T-helper 1 cell treated with Interleukin-12 subunit alpha and Interleukin-12 subunit beta and Interleukin-4 antibody, amounts not matched to agents 30 ng/mL and 1 ng/mL, for 36 hours (primary cell): Measurements from ENCODE around the gene TBX21. TPM values are rescaled to one million over a fixed set of nuclear protein-coding genes. Genes with fewer than 3 reads are reported as not detected.

Experiments
- intact Hi-C: fragments of 100-400 bp; cut with micrococcal nuclease; formaldehyde crosslinking; loops from one replicate; pipeline ENCODE4 v1.15.1; 2024
- total RNA-seq: library from RNA; stranded (reverse); gene quantifications from 2 replicates; pipeline ENCODE4 v1.2.3, GENCODE V29; 2022

Gene TBX21, protein sequence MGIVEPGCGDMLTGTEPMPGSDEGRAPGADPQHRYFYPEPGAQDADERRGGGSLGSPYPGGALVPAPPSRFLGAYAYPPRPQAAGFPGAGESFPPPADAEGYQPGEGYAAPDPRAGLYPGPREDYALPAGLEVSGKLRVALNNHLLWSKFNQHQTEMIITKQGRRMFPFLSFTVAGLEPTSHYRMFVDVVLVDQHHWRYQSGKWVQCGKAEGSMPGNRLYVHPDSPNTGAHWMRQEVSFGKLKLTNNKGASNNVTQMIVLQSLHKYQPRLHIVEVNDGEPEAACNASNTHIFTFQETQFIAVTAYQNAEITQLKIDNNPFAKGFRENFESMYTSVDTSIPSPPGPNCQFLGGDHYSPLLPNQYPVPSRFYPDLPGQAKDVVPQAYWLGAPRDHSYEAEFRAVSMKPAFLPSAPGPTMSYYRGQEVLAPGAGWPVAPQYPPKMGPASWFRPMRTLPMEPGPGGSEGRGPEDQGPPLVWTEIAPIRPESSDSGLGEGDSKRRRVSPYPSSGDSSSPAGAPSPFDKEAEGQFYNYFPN
- 49.2 and 51.3 TPM in 2 replicates for total RNA-seq

- intact Hi-C loops: loop anchor here (1.0 to 2.0 kb wide), 6 partner anchors 12 to 84 kb away; partner anchors contain the start of gene KPNB1
These were observed at the start of gene TBX21 for GRCh38 chr17:47733047-47733673. TSS of gene TBX21 (plus strand) at chr17:47733236. CDS start at chr17:47733455, 219 bp downstream.

DNA sequence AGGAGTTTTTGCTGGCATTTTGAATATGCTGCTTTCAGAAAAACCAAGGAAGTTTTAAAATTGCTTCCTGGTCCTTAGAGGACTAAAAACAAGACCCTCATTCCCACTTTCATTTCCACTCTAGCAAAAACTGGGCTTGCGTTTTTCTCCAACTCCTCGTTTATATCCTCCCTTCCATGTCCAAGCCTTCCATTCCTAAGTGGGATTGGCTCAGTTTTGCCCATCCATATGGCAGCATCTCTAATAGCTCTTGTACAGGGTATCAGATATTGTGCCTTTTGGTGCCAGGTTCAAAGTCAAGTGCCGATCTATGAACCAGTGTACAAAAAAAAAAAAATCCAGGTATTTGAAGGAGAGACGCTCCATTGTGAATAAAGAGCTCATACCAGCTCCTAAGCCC lies 49.0 kb upstream of the TBX21 start:
- intact Hi-C loops: no loop called here

GRCh38 chr17:47684535-47685193 lies 48.4 kb upstream of the TBX21 start:
- intact Hi-C loops: no loop called here

GRCh38 chr17:47685556-47686275 lies 47.3 kb upstream of the TBX21 start:
- intact Hi-C loops: no loop called here

DNA sequence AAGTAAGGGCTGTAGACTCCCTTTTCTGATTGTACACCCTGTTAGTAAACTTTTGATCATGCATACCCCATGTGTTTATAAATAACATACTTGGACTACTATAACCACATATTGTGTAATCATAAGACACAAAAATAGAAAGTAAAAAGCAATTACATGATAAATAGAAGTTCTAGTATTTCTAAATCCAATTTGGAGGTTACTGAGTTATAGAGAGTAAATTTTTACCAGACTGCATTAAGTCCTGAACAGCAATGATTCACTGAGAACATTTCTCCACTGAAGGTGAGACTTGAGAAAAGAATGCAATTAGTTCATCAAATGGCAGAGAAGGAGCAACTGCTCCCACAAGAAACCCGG lies 46.8 kb upstream of the TBX21 start:
- intact Hi-C loops: no loop called here

DNA sequence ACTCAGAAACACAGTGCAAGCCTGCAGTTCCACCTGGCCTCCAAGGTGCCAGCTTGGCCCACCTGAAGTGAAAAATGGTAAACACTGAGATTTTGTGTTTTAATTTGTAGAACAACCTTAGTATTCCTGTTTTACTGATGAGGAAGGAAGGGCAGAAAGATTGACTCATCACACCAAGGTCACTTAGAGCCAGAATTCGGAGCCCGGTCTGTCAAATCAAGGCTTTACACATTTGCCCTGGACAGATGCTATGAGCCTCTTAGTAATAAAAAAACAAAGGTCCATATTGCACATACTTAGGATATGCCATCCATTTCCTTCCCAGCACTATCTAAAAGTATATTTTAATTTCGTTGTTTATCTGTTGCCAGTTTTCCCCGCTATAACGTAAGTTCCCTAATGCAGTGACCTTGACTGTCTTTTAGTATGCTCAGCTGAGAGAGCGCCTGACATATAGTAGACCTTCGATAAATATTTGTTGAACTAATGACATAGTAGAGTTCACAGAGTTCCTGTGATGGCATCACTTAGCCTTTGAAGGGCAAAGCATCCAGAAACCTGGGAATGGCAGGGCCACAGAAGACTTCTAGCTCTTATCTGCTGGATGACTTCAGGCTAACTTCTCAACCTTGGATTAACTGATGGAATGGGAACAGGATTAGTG lies 46.2 kb upstream of the TBX21 start:
- intact Hi-C loops: no loop called here

DNA sequence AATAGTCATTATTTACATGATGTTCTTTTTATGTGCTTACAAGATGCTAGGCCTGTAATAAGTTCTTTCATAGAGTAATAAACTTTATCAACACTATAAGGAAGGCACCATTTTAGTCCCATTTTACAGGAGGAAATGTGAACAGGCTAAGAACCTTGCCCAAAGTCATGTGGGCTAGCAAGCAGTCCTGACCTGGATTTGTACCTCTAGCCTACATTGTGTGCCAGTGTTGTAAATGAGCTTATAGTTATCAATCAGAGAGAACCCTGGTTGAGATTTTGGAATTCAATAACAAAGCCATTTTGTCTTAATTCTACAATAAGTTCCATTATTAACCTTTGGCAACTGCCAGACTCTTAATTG lies 45.7 kb upstream of the TBX21 start:
- intact Hi-C loops: no loop called here

GRCh38 chr17:47687748-47688147 lies 45.3 kb upstream of the TBX21 start:
- intact Hi-C loops: no loop called here

DNA sequence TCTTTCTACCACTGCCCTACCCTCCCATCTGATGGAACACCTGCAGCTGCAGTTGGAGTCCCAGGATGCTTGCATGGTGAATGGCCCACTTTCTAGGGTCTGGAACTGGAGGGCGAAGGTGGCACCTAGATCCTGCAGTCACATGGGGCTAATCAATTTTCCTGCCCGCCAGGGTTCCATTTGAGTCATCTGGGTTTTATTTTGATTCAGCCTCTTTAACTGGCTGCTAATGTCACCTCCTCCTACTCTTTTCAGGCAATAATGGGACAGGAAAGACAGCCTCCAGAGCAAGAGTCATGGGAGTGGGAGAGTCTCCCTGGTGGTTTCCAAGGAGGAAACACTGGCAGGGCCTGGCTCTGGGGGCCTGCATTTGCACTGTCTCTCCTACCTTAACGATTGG lies 42.9 kb upstream of the TBX21 start:
- intact Hi-C loops: no loop called here

DNA sequence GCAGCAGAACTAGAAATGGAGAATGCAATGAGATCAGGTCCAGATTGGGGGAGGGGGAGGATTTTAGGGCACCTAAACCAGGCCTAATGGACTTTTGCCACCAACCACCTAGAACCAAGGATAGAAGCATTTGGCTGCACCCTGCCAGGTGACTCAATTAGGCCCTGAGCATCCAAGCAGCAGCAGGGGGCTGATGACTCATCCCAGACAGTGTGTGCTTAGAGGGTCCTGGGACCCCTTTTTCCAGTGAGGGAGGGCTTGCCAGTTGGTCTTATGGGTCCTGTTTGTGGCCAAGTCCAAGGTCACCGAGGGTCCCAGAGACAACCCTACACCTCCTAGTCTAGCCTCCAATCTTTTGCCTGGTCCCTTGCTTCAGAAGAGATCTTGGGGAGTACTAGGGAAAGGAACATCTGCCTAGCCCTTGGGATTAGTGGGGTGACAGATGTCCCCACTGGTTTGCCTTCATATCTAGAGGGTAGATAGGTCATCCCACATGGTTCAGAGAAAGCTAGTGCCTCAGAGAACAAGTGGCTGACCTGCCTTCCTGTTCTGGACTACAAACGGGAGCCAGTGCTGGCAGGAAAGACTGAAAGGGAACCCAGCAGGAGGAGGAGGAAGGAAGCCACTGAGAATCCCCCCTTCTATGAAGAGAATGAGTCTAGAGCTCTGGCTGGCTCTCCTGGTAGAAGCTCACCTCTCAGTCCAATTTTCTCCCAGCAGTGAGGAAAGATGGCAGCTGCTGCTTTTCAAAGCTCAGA lies 40.7 kb upstream of the TBX21 start:
- intact Hi-C loops: no loop called here

GRCh38 chr17:47692895-47693730 lies 39.9 kb upstream of the TBX21 start:
- intact Hi-C loops: no loop called here

DNA sequence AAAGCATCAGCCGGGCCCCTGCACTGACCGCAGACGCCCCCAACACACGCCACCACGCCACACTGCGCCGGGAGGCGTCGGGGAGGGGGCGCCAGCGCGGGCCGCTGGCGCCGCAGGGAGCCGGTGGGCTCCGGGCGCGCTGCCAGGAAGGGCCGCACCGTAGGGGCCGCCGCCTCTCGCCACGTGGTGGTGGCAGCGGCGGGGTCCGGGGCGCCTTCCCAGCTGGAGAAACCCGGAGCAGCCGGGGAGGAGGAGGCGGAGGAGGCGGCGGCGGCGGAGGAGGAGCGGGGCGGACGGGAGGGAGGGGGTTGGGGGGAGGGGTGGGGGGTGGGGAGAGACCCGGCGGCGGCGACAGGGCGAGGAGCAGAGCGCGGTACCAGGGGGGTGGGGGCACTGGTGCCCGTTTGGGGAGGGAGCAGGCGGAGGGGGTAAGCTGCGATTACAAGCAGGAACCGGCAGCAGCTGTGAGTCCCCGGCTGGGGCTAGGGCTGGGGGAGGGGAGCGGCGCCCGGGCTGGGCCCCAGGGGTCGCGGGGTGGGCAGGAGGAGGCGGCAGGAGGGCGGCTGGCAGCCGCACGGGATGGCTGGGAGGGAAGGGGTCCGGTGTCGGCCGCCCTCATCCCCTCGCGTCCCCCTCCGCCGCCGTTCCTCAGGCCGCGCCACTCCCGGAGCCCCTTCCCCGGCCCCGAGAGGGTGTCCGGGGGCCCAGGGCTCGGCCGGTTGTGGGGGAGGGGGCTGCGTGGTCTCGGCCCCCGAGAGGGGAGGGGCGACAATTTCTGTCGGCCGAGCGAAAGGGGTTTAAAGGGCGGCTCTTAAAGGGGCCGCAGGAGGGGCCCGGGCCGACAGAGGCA lies 39.1 kb upstream of the TBX21 start, which contains the start of gene TBKBP1:
Gene TBKBP1 (plus strand): TSS at position 431 of the 850 bp plus-strand sequence. CDS start 1,952 bp downstream, outside the sequence.
- intact Hi-C loops: no loop called here

DNA sequence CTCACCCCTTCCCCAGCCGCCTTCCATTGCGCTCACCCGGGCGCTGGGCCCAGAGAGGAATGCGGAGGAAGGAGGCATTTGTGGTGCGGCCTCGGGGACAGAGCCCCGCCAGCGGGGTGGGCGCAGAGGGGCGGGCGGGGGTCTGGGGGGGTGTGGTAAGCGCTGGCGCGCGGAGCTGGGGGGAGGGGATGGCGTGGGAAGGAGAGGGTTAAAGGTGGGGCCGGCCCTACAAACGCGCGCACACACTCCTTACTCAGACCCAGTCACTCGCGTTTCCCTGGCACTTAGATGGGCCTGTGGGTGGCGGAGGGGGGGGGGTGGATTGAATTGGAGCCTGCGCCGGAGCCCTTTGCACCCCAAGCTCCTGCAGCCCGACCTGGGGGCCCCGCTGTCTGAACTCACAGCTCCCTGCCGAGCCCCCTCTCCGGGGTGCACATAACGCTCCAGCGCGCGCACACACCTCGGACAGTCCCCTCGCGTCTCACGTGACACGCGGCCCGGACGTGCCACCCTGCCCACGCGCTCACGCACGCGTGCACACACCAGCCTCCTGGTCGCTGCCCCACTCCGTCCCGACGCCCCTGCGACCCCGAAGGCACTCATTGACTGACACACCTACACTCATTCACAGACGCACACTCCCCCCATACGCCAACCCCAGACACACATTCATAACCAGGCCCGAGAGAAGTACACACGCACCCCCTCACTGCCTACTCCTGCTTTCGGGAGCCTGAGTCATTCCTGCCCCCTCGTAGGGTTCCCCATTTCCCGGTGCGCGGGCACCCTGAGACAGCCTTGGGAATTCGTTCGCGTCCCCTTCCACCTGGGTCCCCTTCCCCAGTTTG lies 38.2 kb upstream of the TBX21 start:
- intact Hi-C loops: no loop called here

- intact Hi-C loops: no loop called here
These were observed 37.3 kb upstream of the TBX21 start for GRCh38 chr17:47695429-47696376.

DNA sequence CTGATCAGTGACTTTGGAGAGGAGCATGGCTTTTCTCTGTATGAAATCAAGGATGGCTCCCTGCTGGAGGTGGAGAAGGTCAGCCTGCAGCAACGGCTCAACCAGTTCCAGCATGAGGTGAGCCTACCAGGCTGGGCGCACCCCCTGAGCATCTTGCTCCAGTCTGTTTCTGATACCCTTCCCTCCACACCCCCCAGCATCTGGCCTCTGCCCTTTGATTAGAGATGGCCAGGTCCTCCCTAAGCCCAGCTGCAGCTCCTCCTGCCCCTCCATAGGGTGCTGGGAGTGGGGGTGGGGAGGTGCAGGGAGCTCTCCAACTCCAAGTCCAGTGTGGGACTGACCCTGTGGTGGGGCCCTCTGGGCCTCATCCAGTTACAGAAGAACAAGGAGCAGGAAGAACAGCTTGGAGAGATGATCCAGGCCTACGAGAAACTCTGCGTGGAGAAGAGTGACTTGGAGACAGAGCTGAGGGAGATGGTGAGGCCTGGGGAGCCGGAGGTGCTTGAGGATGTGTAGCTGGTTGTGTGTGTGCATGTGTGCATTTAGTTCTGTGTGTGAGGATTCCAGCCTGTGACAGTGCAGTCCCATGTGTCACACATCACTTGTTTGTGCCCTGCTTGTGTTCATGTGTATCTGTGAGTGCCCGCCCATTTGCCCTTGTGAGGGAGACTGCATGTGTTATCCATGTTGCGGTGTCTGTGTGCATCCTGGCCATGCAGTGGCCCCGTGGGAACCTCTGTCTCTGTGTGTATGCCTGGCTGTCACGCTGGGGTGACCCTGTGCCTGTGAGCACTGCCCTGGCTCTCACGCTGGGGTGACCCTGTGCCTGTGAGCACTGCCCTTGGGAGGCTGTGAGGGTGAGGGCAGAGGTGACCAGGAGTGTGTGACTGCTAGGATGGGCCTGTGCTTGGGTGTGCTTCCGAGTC lies 36.1 kb upstream of the TBX21 start:
- intact Hi-C loops: no loop called here
